Fibroblast of pulmonary artery (primary cell): ENCODE measurements around the gene PGR.
"Not testable (repeated sequence)": the region's sequence is repeated elsewhere in the genome, so short reads cannot be mapped to it uniquely, and the experiment has no call there.

Source experiments
- DNase-seq: peaks from one replicate; pipeline ENCODE4 v3.0.0-alpha.2; 2010; ENCODE audit warnings: low read depth
- H3K4me3 ChIP-seq: replicated peaks from 2 replicates; pipeline ENCODE4 v1.5.1; 2011; ENCODE audit warnings: low read depth, mild to moderate bottlenecking, control low read depth, low read length, moderate library complexity
- CTCF ChIP-seq: IDR thresholded peaks from 2 replicates; pipeline ENCODE4 v1.5.1; 2011; ENCODE audit warnings: mild to moderate bottlenecking, control low read depth, low read length, inconsistent platforms; ENCODE audit errors: missing control alignments

The PGR gene

GRCh38 chr11:101019870-101020269 is 109.7 kb downstream of the PGR start:
- no peak for DNase-seq
- no peak overlapping the region for H3K4me3 ChIP-seq
- TF ChIP-seq CTCF: no peak

- no peak overlapping the region for H3K4me3 ChIP-seq
- no peak for TF ChIP-seq CTCF
- no peak for DNase-seq
Measured at GRCh38 chr11:101014600-101015285, 114.9 kb downstream of the PGR start.

- not testable (repeated sequence) for DNase-seq
Measured at GRCh38 chr11:101013702-101014101, 115.9 kb downstream of the PGR start.

GRCh38 chr11:101011881-101012280 is 117.7 kb downstream of the PGR start:
- H3K4me3 ChIP-seq: no peak overlapping the region
- no peak for TF ChIP-seq CTCF
- DNase-seq: no peak

More at GRCh38 chr11:101013702-101014101, 115.9 kb downstream of the PGR start:
- not testable (repeated sequence) for H3K4me3 ChIP-seq

- no peak for DNase-seq
- no peak overlapping the region for H3K4me3 ChIP-seq
- no peak for TF ChIP-seq CTCF
Measured at GRCh38 chr11:101010899-101011298, 118.7 kb downstream of the PGR start.

- DNase-seq: no peak
- no peak for TF ChIP-seq CTCF
- no peak overlapping the region for H3K4me3 ChIP-seq
Measured at GRCh38 chr11:101009690-101010055, 119.9 kb downstream of the PGR start.

- no peak overlapping the region for H3K4me3 ChIP-seq
- no peak for DNase-seq
Measured at GRCh38 chr11:101008961-101009689, 120.5 kb downstream of the PGR start.

More at GRCh38 chr11:101008961-101009689, 120.5 kb downstream of the PGR start:
- TF ChIP-seq CTCF: no peak
